HCT116 (cell line): Measurements from ENCODE around the gene IQGAP2. TPM values are rescaled to one million over a fixed set of nuclear protein-coding genes. Genes with fewer than 3 reads are reported as not detected.

Source experiments
- ATAC-seq: fragments of 200-7000 bp; cut with Tn5 transposase; 2 replicates; pipeline ENCODE4 v1.9.1; 2020; ENCODE audit warnings: mild to moderate bottlenecking, moderate library complexity
- BruUV-seq: library from RNA; stranded (reverse); fragments of 400-500 nt; replicated peaks from 2 replicates; lab custom pipeline; 2021; lab: Mats Ljungman, UMichigan
- CTCF ChIA-PET: fragments of 300-600 bp; sonication (Branson Sonifier 250); formaldehyde crosslinking; loops from one replicate; lab custom pipeline; 2021; ENCODE audit warnings: antibody characterized with exemption; lab: Charles Lee
- POLR2A ChIA-PET: fragments of 300-600, 350-600 bp; sonication (Branson Sonifier 250); formaldehyde crosslinking; loops from one replicate; lab custom pipeline; 2021; ENCODE audit warnings: antibody characterized with exemption; lab: Charles Lee
- RAD21 ChIA-PET, 2 experiments: fragments of 300-600 bp; sonication (Branson Sonifier 250); formaldehyde crosslinking; loops; one replicate each; lab custom pipeline; 2023; ENCODE audit warnings: low total read pairs in 2 of 2; ENCODE audit not compliant: uncharacterized antibody in 2 of 2, unreplicated experiment in 2 of 2, low non-redundant PET in 1 of 2; lab: Charles Lee
- DNase-seq: peaks from one replicate; pipeline ENCODE4 v3.0.0-alpha.2; 2010; ENCODE audit warnings: low read depth, low spot score
- H2AFZ ChIP-seq: fragments of 200-600 bp; shearing (Covaris generic), sonication (generic); 2 replicates; pipeline ENCODE4 v1.6.1; 2017; ENCODE audit warnings: low read depth, mixed run types, mixed read lengths, antibody characterized with exemption, low read length; ENCODE audit not compliant: poor library complexity, severe bottlenecking
- H3K27ac ChIP-seq: 2 replicates; pipeline ENCODE4 v1.5.1; 2012; ENCODE audit warnings: low read depth, low read length
- H3K27me3 ChIP-seq: fragments of 200-600 bp; sonication (generic); 2 replicates; pipeline ENCODE4 v1.6.1; 2016; ENCODE audit warnings: mixed run types, low read length, mixed read lengths; ENCODE audit not compliant: insufficient read depth
- H3K36me3 ChIP-seq, 2 experiments: fragments of 200-500 bp in 1 of 2; fragments of 200-600 bp in 1 of 2; sonication (Bioruptor generic) in 1 of 2; sonication (generic) in 1 of 2; 2 replicates each; pipeline versions ENCODE4 v1.5.1 to v1.6.1; 2014 to 2016; ENCODE audit warnings: low read length in 2 of 2, inconsistent platforms in 1 of 2, mixed read lengths in 1 of 2, mixed run types in 1 of 2; ENCODE audit not compliant: insufficient read depth in 2 of 2, control insufficient read depth in 1 of 2
- H3K4me1 ChIP-seq, 2 experiments: fragments of 200-600 bp in 1 of 2; sonication (generic) in 1 of 2; 2 replicates each; pipeline versions ENCODE4 v1.5.1 to v1.6.1; 2012 to 2017; ENCODE audit warnings: low read length in 2 of 2, inconsistent platforms in 1 of 2, mild to moderate bottlenecking in 1 of 2, mixed read lengths in 1 of 2, mixed run types in 1 of 2, moderate library complexity in 1 of 2; ENCODE audit not compliant: insufficient read depth in 2 of 2, control insufficient read depth in 1 of 2
- H3K4me2 ChIP-seq: fragments of 200-600 bp; sonication (generic); 2 replicates; pipeline ENCODE4 v1.6.1; 2017; ENCODE audit warnings: mixed run types, low read length, mixed read lengths
- H3K4me3 ChIP-seq, 2 experiments: fragments of 200-600 bp in 1 of 2; sonication (generic) in 1 of 2; replicated peaks in 1 of 2; 2 replicates each; pipeline ENCODE4 v1.5.1; 2011 to 2016; ENCODE audit warnings: low read length in 2 of 2, control low read depth in 1 of 2, low read depth in 1 of 2, mild to moderate bottlenecking in 1 of 2, mixed read lengths in 1 of 2, mixed run types in 1 of 2
- H3K79me2 ChIP-seq: fragments of 200-600 bp; sonication (generic); 2 replicates; pipeline ENCODE4 v1.6.1; 2017; ENCODE audit warnings: mild to moderate bottlenecking, mixed run types, low read length, moderate library complexity, mixed read lengths; ENCODE audit not compliant: insufficient read depth
- H3K9ac ChIP-seq: fragments of 200-600 bp; sonication (generic); 2 replicates; pipeline ENCODE4 v1.6.1; 2016; ENCODE audit warnings: low read length, mixed read lengths
- H3K9me2 ChIP-seq: fragments of 200-600 bp; sonication (generic), shearing (Covaris generic); 2 replicates; pipeline ENCODE4 v1.6.1; 2017; ENCODE audit warnings: mixed run types, mild to moderate bottlenecking, moderate library complexity; ENCODE audit not compliant: insufficient read depth
- H3K9me3 ChIP-seq, 2 experiments: fragments of 200-500 bp in 1 of 2; fragments of 200-600 bp in 1 of 2; sonication (Bioruptor generic) in 1 of 2; sonication (generic) in 1 of 2; 2 replicates each; pipeline ENCODE4 v1.6.1; 2014 to 2017; ENCODE audit warnings: low read length in 2 of 2, mixed read lengths in 2 of 2, inconsistent platforms in 1 of 2, low read depth in 1 of 2, mild to moderate bottlenecking in 1 of 2, mixed run types in 1 of 2, moderate library complexity in 1 of 2; ENCODE audit not compliant: control insufficient read depth in 1 of 2, insufficient read depth in 1 of 2
- H4K20me1 ChIP-seq: fragments of 200-600 bp; sonication (generic), shearing (Covaris generic); 2 replicates; pipeline ENCODE4 v1.6.1; 2017; ENCODE audit warnings: mixed run types, mild to moderate bottlenecking, moderate library complexity; ENCODE audit not compliant: insufficient read depth
- CBX3 ChIP-seq: IDR thresholded peaks from 2 replicates; pipeline ENCODE4 v1.6.1; 2012; ENCODE audit warnings: low read depth
- CEBPB ChIP-seq: IDR thresholded peaks from 2 replicates; pipeline ENCODE4 v1.6.1; 2012; ENCODE audit warnings: low read depth
- EZH2 ChIP-seq: fragments of 200-600 bp; sonication (generic); IDR thresholded peaks from 2 replicates; pipeline ENCODE4 v1.6.1; 2017; ENCODE audit warnings: antibody characterized with exemption, mixed run types
- EZH2phosphoT487 ChIP-seq: fragments of 200-600 bp; IDR thresholded peaks from 2 replicates; pipeline ENCODE4 v1.6.1; 2018; ENCODE audit warnings: antibody characterized with exemption, borderline replicate concordance
- FOSL1 ChIP-seq: IDR thresholded peaks from 2 replicates; pipeline ENCODE4 v1.6.1; 2012; ENCODE audit warnings: low read depth
- JUND ChIP-seq: IDR thresholded peaks from 2 replicates; pipeline ENCODE4 v1.6.1; 2012
- POLR2A ChIP-seq: IDR thresholded peaks from 2 replicates; pipeline ENCODE4 v1.7.0; 2011; ENCODE audit warnings: borderline replicate concordance; ENCODE audit not compliant: insufficient read depth, insufficient read length; ENCODE audit errors: extremely low read depth
- RAD21 ChIP-seq: IDR thresholded peaks from 2 replicates; pipeline ENCODE4 v1.6.1; 2012; ENCODE audit warnings: low read depth, mild to moderate bottlenecking
- SP1 ChIP-seq: IDR thresholded peaks from 2 replicates; pipeline ENCODE4 v1.6.1; 2012; ENCODE audit warnings: low read depth
- SRF ChIP-seq: IDR thresholded peaks from 2 replicates; pipeline ENCODE4 v1.6.1; 2012; ENCODE audit warnings: low read depth
- TCF7L2 ChIP-seq: IDR thresholded peaks from 2 replicates; pipeline ENCODE4 v1.7.0; 2011; ENCODE audit warnings: borderline replicate concordance, inconsistent platforms; ENCODE audit not compliant: insufficient read depth, insufficient read length; ENCODE audit errors: extremely low read depth
- YY1 ChIP-seq: IDR thresholded peaks from 2 replicates; pipeline ENCODE4 v1.6.1; 2011; ENCODE audit warnings: low read length, low read depth, moderate library complexity, mild to moderate bottlenecking; ENCODE audit not compliant: insufficient replicate concordance; ENCODE audit errors: extremely low read depth
- intact Hi-C: fragments of 100-400 bp; cut with micrococcal nuclease; formaldehyde crosslinking; loops from 2 replicates; pipeline ENCODE4 v1.10.0; 2022
- total RNA-seq: library from RNA; stranded (reverse); gene quantifications from one replicate; pipeline ENCODE4 v1.2.1, GENCODE V29; 2021; ENCODE audit not compliant: unreplicated experiment
- TF ChIP-seq, protein P1 (sequence below): IDR thresholded peaks from 2 replicates; pipeline ENCODE4 v1.6.1; 2012
- TF ChIP-seq, protein P2 (sequence below): IDR thresholded peaks from 2 replicates; pipeline ENCODE4 v1.6.1; 2012; ENCODE audit warnings: low read depth
- TF ChIP-seq, protein P3 (sequence below): IDR thresholded peaks from 2 replicates; pipeline ENCODE4 v1.6.1; 2011; ENCODE audit warnings: mild to moderate bottlenecking, low read length, moderate library complexity; ENCODE audit not compliant: insufficient replicate concordance; ENCODE audit errors: extremely low read depth

Gene IQGAP2
- total RNA-seq, 1 experiment from 2014 or later: 2.0 TPM

DNA sequence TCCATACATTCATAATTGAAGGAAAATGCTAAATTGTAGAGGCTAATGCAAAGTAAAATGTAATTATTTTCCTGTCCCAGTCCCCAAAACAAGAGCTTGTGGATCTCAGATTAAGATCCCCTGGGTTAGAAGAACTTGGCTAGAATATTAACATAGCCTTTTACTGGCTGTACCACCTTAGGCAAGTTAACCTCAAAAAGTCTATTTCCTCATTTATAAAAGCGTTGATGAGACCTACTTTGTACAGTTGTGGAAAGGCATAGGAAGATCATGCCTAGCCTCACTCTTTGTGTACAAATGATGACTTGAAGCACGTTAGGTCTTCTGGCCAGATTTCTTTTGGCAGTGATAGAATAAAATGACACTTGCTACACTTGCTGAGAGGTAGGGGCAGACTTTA, 122.9 kb downstream of the IQGAP2 start:
- H3K9ac ChIP-seq: no peak overlapping the region
- H3K4me3 ChIP-seq: no peak overlapping the region
- no peaks in the 10 kb centered on the region for H3K9me3 ChIP-seq
- no peak overlapping the region for H2AFZ ChIP-seq
- TF ChIP-seq EZH2phosphoT487 (no peak), TCF7L2 (no peak), RAD21 (no peak), EZH2 (no peak)
- H4K20me1 ChIP-seq: no peaks in the 10 kb centered on the region
- DNase-seq (no peak), ATAC-seq (no peak)
- no peak overlapping the region for H3K4me2 ChIP-seq
- H3K27ac ChIP-seq: no peak overlapping the region
- peaks cover 0 to 6% of the 10 kb centered on the region in 2 experiments; a peak in 3 of 4 replicates for H3K4me1 ChIP-seq
- BruUV-seq: no TSS peak
- no peaks in the 10 kb centered on the region for H3K27me3 ChIP-seq
- intact Hi-C loops: no loop called here
- CTCF ChIA-PET: no interaction called here
- H3K36me3 ChIP-seq: no peaks in the 10 kb centered on the region
- no peaks in the 10 kb centered on the region for H3K9me2 ChIP-seq
- H3K79me2 ChIP-seq: no peaks in the 10 kb centered on the region
- RAD21 ChIA-PET: no interaction called here
- POLR2A ChIA-PET: no interaction called here

DNA sequence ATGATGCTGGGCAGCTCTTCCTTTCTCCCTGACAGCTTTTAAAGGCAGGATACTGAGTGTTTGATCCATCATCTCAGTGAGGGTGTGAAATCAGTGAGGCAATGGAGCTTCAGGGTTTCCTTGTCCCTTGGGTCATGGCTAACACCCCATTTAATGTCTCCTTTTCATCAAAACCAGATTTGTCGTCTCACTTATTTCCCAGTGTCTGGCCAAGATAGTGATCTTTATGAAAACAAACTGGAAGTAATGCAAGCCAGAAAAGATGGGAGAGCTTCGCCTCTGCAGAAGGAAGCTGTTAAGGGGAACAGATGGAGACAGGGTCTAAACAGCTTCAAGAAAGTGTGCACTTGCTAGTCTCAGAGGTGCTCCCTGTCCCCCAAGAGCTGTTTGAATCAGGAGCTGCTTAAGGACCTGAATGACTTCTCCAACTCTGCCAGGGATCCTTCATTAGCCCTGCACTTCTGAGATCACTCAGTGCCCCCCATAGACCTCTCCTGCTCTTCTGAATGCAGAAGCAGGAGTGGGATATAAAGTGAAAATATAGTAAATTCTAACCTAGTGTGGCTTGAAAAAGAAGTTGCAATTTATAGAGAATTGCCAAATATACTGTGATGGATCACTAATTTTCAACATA, 124.0 kb downstream of the IQGAP2 start:
- intact Hi-C loops: no loop called here
- DNase-seq (no peak), ATAC-seq (no peak)
- H3K9ac ChIP-seq: no peak overlapping the region
- no peaks in the 10 kb centered on the region for H3K36me3 ChIP-seq
- H3K27ac ChIP-seq: no peak overlapping the region
- no peaks in the 10 kb centered on the region for H3K79me2 ChIP-seq
- no TSS peak for BruUV-seq
- no peaks in the 10 kb centered on the region for H3K9me3 ChIP-seq
- H3K27me3 ChIP-seq: no peaks in the 10 kb centered on the region
- H3K4me3 ChIP-seq: no peak overlapping the region
- H2AFZ ChIP-seq: no peak overlapping the region
- no peaks in the 10 kb centered on the region for H3K9me2 ChIP-seq
- peaks cover 0 to 6% of the 10 kb centered on the region in 2 experiments; a peak in 3 of 4 replicates for H3K4me1 ChIP-seq
- ChIA-PET CTCF (no interaction called here), POLR2A (no interaction called here), RAD21 (no interaction called here)
- no peak overlapping the region for H3K4me2 ChIP-seq
- H4K20me1 ChIP-seq: no peaks in the 10 kb centered on the region
- TF ChIP-seq CEBPB: no peak
- no peak for TF ChIP-seq SP1
- TF ChIP-seq, protein P1, sequence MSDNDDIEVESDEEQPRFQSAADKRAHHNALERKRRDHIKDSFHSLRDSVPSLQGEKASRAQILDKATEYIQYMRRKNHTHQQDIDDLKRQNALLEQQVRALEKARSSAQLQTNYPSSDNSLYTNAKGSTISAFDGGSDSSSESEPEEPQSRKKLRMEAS: no peak
- no peak for TF ChIP-seq SRF
- no peak for TF ChIP-seq POLR2A
- TF ChIP-seq, protein P2, sequence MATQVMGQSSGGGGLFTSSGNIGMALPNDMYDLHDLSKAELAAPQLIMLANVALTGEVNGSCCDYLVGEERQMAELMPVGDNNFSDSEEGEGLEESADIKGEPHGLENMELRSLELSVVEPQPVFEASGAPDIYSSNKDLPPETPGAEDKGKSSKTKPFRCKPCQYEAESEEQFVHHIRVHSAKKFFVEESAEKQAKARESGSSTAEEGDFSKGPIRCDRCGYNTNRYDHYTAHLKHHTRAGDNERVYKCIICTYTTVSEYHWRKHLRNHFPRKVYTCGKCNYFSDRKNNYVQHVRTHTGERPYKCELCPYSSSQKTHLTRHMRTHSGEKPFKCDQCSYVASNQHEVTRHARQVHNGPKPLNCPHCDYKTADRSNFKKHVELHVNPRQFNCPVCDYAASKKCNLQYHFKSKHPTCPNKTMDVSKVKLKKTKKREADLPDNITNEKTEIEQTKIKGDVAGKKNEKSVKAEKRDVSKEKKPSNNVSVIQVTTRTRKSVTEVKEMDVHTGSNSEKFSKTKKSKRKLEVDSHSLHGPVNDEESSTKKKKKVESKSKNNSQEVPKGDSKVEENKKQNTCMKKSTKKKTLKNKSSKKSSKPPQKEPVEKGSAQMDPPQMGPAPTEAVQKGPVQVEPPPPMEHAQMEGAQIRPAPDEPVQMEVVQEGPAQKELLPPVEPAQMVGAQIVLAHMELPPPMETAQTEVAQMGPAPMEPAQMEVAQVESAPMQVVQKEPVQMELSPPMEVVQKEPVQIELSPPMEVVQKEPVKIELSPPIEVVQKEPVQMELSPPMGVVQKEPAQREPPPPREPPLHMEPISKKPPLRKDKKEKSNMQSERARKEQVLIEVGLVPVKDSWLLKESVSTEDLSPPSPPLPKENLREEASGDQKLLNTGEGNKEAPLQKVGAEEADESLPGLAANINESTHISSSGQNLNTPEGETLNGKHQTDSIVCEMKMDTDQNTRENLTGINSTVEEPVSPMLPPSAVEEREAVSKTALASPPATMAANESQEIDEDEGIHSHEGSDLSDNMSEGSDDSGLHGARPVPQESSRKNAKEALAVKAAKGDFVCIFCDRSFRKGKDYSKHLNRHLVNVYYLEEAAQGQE: no peak
- TF ChIP-seq, protein P3, sequence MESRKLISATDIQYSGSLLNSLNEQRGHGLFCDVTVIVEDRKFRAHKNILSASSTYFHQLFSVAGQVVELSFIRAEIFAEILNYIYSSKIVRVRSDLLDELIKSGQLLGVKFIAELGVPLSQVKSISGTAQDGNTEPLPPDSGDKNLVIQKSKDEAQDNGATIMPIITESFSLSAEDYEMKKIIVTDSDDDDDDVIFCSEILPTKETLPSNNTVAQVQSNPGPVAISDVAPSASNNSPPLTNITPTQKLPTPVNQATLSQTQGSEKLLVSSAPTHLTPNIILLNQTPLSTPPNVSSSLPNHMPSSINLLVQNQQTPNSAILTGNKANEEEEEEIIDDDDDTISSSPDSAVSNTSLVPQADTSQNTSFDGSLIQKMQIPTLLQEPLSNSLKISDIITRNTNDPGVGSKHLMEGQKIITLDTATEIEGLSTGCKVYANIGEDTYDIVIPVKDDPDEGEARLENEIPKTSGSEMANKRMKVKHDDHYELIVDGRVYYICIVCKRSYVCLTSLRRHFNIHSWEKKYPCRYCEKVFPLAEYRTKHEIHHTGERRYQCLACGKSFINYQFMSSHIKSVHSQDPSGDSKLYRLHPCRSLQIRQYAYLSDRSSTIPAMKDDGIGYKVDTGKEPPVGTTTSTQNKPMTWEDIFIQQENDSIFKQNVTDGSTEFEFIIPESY: no peak
- TF ChIP-seq RAD21: no peak
- no peak for TF ChIP-seq JUND
- no peak for TF ChIP-seq YY1
- no peak for TF ChIP-seq TCF7L2
- no peak for TF ChIP-seq EZH2phosphoT487
- no peak for TF ChIP-seq FOSL1
- no peak for TF ChIP-seq CBX3
